Stimulated activated CD4-positive, alpha-beta T cell treated with anti-CD3 and anti-CD28 coated beads, Interleukin-1b, Interleukin-23, amount 100 ng/mL, for 1 hour (primary cell): ENCODE data around the gene ZNF697.

Experiments used
- DNase-seq, 2 donors: peaks; one replicate each; pipeline ENCODE4 v3.0.0-alpha.2; 2020; ENCODE audit warnings: low read depth in 2 of 2

Gene ZNF697

DNA sequence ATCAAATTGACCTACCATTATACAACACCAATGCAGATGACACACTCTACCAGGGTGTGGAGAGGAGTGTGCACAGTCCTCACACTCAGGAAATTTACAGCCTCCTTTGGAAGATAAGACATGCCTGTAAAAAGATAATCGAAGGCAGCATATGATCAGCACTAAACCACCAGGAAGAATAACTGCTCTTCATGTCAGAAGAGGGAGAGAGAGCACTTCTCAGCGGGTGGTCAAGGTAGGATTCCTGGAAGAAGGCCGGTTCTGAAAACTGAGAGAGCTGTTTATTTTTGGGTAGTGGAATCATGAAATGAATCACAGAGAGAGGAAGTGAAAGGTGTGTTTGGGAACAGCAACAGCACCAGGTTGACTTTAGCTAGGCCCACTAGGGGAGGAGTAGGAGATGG lies 14.0 kb upstream of the ZNF697 start:
- no peak for DNase-seq

- DNase-seq, result no peak
Measured at GRCh38 chr1:119660253-119661083, 12.4 kb upstream of the ZNF697 start.

- DNase-seq, result no peak
Measured at GRCh38 chr1:119659628-119660027, 11.6 kb upstream of the ZNF697 start.

GRCh38 chr1:119656410-119656955 lies 8.4 kb upstream of the ZNF697 start:
- DNase-seq, result no peak

GRCh38 chr1:119655154-119655553 lies 7.1 kb upstream of the ZNF697 start:
- no peak for DNase-seq

- no peak for DNase-seq
Measured at GRCh38 chr1:119653839-119654170, 5.7 kb upstream of the ZNF697 start.

- DNase-seq, result no peak
Measured at GRCh38 chr1:119653135-119653838, 5.2 kb upstream of the ZNF697 start.

DNA sequence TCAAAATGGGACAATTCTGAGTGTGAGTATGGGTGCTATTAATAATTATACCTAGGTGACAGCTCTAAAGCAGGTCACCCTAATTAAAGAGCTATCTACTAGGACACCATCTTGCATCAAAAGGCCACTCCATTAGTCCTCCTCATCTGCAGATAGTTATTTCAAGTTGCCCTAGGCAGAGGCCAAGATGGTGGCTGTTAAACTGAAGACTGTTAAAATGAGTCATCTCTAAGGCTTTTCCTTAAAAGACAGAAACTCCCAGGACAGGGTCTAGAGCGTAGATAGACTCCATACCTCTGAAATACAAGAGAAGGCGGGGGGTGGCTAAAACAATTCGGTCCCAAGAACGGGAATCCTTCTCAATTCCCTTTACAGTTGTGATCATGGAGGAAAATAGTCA lies 4.5 kb upstream of the ZNF697 start:
- no peak for DNase-seq

DNA sequence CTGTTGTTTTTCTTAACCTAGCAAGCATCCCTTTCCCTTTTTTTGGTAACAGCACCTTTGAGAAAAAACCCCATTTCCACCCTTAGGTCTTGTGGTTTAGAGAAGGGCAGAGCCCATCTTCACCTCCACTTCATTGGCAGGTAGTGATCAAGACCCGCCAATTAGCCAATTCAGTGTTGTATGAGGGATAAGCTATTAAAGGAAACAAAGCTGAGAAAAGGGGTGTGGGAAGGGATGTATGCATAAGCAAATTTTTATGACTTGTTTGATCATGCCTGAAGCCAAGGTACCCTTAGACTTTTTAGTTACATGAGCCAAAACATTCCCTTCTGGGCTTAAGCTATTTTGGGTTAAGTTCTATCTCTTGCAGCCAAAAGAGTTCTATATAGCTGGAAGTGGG lies 3.6 kb upstream of the ZNF697 start:
- no peak for DNase-seq

- no peak for DNase-seq
Measured at GRCh38 chr1:119651133-119651532, 3.1 kb upstream of the ZNF697 start.

DNA sequence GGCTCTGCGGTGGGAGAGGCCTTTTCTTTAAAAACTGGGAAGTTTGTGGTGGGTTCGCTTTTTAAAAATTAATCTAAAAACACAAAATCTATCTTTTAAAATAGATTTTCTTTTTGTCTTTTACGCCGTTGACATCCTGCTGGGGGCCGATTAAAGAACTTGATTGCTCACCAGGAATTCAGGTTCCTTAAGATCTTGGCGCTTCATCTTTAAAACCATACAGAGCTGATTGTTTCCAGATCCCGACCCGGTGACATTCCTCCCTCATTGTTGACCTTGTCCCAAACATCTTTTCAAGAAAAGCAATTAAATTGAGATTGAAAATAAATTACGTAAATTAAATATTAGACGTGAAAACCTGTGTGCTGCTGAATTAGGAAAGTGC lies 546 bp upstream of the ZNF697 start:
- DNase-seq, result no peak

- no peak for DNase-seq
Measured at GRCh38 chr1:119647228-119647733, 785 bp downstream of the ZNF697 start.

DNA sequence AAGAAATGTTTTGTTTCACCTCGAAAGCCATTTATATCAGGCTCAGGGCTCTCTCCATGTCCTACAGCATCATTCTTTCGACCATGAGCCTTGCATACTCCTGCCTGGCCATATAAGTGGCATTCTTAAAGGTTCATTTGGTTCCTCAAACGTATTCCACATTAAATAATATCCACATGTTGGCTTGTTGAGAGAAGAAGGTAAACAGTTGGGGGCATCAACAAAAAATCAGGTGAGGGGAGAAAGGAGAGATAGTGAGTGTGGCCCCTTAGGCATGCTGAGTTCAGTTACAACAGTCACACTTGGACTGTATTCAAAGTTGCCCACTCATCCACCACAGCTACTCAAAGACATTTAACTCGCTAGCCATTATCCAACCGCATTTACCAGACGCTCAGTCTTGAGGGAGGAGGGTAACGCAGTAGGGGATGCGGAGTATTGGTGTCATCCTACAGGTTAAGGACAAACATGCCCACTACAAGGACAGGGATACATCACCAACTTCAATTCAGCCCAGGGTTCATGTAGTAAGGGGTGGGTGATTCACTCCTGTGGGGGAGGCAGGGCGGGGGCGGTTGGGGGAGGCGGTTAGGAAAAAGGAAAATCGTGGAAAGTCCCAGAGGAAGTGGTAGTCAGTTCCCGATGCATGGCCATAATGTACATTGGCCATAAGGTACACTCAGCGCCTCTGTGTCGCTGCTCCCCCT lies 1.4 kb downstream of the ZNF697 start:
- no peak for DNase-seq

DNA sequence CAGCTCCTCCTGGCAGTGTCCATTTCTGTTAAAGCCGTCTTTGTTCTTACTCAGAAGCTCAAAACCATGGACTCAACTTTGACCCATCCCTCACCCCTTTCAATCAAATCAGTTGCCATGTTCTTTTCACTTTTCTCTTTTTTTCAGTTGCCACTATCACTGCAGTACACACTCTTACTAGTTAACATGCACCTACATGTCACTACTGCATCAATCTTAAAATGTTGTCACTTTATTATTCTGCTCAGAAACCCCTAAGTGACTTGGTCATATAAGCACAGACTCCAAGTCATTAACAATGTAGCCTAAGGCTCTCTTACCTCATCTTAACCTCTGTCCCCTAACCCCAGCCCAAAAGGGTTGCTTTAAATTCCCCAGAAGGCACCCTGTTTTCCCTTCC lies 9.0 kb downstream of the ZNF697 start:
- no peak for DNase-seq

GRCh38 chr1:119637710-119638109 lies 10.4 kb downstream of the ZNF697 start:
- no peak for DNase-seq

- no peak for DNase-seq
Measured at GRCh38 chr1:119636491-119637089, 11.5 kb downstream of the ZNF697 start.

DNA sequence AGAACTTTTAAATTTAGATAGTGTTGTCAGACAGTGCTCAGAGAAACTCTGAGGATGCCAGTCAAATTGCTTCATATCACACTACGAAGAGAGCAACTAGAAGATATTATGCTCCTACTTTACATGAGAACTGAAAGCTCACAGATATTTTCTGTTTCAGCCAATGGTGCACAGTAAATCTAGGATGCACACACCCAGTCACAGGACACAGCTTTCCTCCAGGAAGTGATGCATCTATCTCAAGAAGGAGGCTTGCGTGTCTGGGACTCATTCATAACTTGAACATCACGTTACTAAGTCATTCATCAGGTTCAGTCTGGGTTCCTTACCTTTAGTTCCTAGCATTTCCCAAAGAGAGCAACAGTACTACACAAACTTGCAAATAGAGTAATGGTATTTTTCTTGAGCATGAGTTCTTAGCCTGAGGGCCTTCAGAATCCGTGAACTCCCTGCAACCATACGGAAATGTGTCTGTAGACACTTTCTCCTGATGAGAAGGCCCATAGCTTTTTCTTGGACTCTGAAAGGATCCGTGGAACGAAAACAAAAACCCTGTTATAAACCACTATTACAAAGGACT lies 12.2 kb downstream of the ZNF697 start:
- DNase-seq, result no peak

DNA sequence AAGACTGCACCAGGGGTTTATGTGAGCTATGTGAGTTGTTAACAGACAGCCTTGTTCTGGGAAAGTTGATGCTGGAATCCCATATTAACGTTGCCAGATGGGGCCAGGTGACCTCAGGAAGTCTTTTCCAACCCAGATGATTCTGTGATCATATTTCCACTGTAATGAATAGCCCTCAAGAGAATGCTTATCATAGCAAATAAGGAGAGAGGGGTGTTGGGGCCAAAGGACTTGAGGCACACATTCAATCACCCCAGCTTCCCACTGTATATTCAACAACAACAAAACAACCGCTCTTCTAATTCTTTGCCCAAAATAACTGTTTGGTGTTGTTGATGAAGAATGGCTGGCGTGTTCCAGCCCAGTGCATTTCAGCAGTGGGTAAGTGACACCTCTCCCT lies 14.1 kb downstream of the ZNF697 start:
- DNase-seq, result no peak

DNA sequence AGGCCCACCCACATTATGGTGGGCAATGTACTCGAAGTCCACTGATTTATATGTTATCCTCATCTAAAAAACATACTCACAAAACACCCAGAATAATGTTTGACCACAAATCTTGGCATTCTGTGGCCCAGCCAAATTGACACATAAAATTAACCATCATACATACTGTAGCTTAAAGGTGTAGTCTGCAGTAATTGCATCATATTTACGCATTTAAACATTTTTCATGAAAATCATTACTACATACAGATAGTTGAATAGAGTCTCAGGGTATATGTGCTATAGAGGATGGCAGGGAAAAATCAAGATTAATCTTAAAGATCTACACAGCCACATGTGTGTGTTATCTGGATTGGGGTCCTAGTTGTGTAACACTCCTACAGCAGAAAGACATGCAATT lies 14.5 kb downstream of the ZNF697 start:
- DNase-seq, result no peak

DNA sequence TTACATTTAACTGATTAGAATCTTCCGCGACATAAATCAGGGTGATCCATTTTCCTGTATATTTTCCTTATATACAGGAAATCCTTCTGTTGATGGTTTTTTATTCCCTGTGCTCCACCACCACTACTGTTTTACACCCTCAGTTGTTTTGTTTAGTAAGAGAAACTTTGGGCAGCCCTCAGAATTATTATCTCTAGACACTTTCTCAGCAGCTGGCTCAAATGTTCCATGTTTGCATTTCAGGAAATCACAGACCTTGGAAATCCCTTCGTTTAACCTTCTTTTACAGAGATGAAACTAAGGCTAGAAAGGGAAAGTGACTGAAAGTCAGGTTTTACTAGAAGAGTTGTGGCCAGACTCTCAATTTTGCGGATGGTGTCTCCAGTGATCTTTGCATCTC lies 15.2 kb downstream of the ZNF697 start:
- no peak for DNase-seq

GRCh38 chr1:119632103-119632490 lies 16.0 kb downstream of the ZNF697 start:
- DNase-seq, result no peak
